Gastrocnemius medialis (tissue), 4 donors: ENCODE data around the gene SURF1. TPM values are rescaled to one million over a fixed set of nuclear protein-coding genes. Genes with fewer than 3 reads are reported as not detected.

Experiments
- ATAC-seq, 2 donors: fragments of 150-250 bp; one replicate each; pipeline ENCODE4 v1.9.1; 2016
- DNase-seq, 2 donors: peaks; one replicate each; pipeline ENCODE4 v3.0.0-alpha.2; 2019
- H3K27ac ChIP-seq, 4 donors: fragments of 200-600 bp; sonication (generic); 1 replicate in 1 of 4; 2 replicates in 3 of 4; pipeline ENCODE4 v1.5.1; 2016 to 2018; ENCODE audit warnings: mild to moderate bottlenecking in 2 of 4, moderate library complexity in 1 of 4
- H3K27me3 ChIP-seq, 3 donors: fragments of 200-600 bp; sonication (generic) in 2 of 3; 1 replicate in 1 of 3; 2 replicates in 2 of 3; pipeline versions ENCODE4 v1.5.1 to v1.6.0; 2016 to 2019; ENCODE audit warnings: mild to moderate bottlenecking in 1 of 3, moderate library complexity in 1 of 3
- H3K36me3 ChIP-seq, 2 donors: fragments of 200-600 bp; sonication (generic) in 1 of 2; one replicate each; pipeline ENCODE4 v1.5.1; 2017 to 2018
- H3K4me1 ChIP-seq, 2 donors: fragments of 200-600 bp; sonication (generic) in 1 of 2; one replicate each; pipeline ENCODE4 v1.5.1; 2016 to 2017; ENCODE audit warnings: mild to moderate bottlenecking in 2 of 2
- H3K4me3 ChIP-seq, 4 donors: fragments of 200-600 bp; sonication (generic) in 3 of 4; 1 replicate in 1 of 4; 2 replicates in 3 of 4; pipeline ENCODE4 v1.5.1; 2016 to 2019; ENCODE audit warnings: mild to moderate bottlenecking in 2 of 4
- H3K9me3 ChIP-seq, 3 donors: fragments of 200-600 bp; sonication (generic) in 2 of 3; 1 replicate in 1 of 3; 2 replicates in 2 of 3; pipeline ENCODE4 v1.5.1; 2016 to 2019
- CTCF ChIP-seq, 5 experiments: fragments of 450-650 bp in 3 of 5; fragments of 200-600 bp in 2 of 5; sonication (generic) in 2 of 5; IDR thresholded peaks in 4 of 5; conservative IDR thresholded peaks in 1 of 5; 1 replicate in 4 of 5; 2 replicates in 1 of 5; pipeline ENCODE4 v1.5.1; 2016 to 2019; ENCODE audit warnings: antibody characterized with exemption in 5 of 5, mild to moderate bottlenecking in 3 of 5, moderate library complexity in 3 of 5
- POLR2A ChIP-seq, 2 donors: fragments of 450-650 bp; IDR thresholded peaks; one replicate each; pipeline ENCODE4 v1.6.1; 2017; ENCODE audit warnings: antibody characterized with exemption in 2 of 2, mild to moderate bottlenecking in 2 of 2, moderate library complexity in 2 of 2
- in situ Hi-C, 4 donors: fragments of 200-750 bp; cut with MboI; loops; one replicate each; pipeline versions ENCODE4 v1.15.0 to v1.8.0; 2017; ENCODE audit warnings: low sequenced_read_pairs in 4 of 4
- intact Hi-C: fragments of 100-400 bp; cut with DNase I; formaldehyde crosslinking; loops from one replicate; pipeline ENCODE4 v1.15.1; 2023; ENCODE audit warnings: low total_unique reads
- total RNA-seq, 4 donors: library from RNA; depleted of rRNA; stranded (reverse); fragments of >200 nt; gene quantifications; one replicate each; pipeline versions ENCODE4 v1.1.0 to v1.2.3, GENCODE V29; 2016

Gene SURF1
- total RNA-seq, 4 donors from 2014 or later, result 33.8 to 68.9 (median 56.0) TPM

- no peak for ATAC-seq
- DNase-seq, result no peak
- in situ Hi-C loops (no loop called here), intact Hi-C loops (loop anchor here (2.0 kb wide), 1 partner anchor 19 kb away; the partner anchor contains the start of genes STKLD1 and SURF4)
- H3K36me3 ChIP-seq, result peaks cover 0 to 42% of the 10 kb centered on the region in 2 donors
- peaks cover 18 to 28% of the 10 kb centered on the region in 2 donors for H3K4me1 ChIP-seq
- peak overlapping the region in 2 of 4 donors; percentile 74 to 88 for H3K4me3 ChIP-seq
- no peaks in the 10 kb centered on the region for H3K27me3 ChIP-seq
- TF ChIP-seq POLR2A (IDR thresholded peaks at IDR 0.05), result no peak
- TF ChIP-seq CTCF (IDR thresholded peaks at IDR 0.05 in 4 of 5, conservative IDR thresholded peaks at IDR 0.05 in 1 of 5), result no peak
- H3K9me3 ChIP-seq, result no peaks in the 10 kb centered on the region
- no peak overlapping the region for H3K27ac ChIP-seq
Observed at GRCh38 chr9:133357656-133358055, 1.4 kb upstream of the SURF1 start.

- Histone ChIP-seq H3K9me3 (no peaks in the 10 kb centered on the region), H3K4me3 (peak overlapping the region; percentile 72 to 88 (median 76)), H3K36me3 (peaks cover 0 to 42% of the 10 kb centered on the region in 2 donors), H3K4me1 (peaks cover 22 to 28% of the 10 kb centered on the region in 2 donors), H3K27me3 (no peaks in the 10 kb centered on the region), H3K27ac (peak overlapping the region; percentile 66 to 87 (median 82))
- TF ChIP-seq POLR2A (IDR thresholded peaks at IDR 0.05) (no peak), CTCF (IDR thresholded peaks at IDR 0.05 in 4 of 5, conservative IDR thresholded peaks at IDR 0.05 in 1 of 5) (peak in 1 of 5 experiments; percentile 22)
- intact Hi-C loops, result loop anchor here (1.0 to 2.0 kb wide), 2 partner anchors 8 to 21 kb away; partner anchors contain the start of genes MED22, RPL7A, STKLD1 and SURF4
- DNase-seq (no peak), ATAC-seq (peak; percentile 44 to 54)
- in situ Hi-C loops, result no loop called here
Observed at GRCh38 chr9:133355881-133356357, 368 bp downstream of the SURF1 start.

GRCh38 chr9:133354766-133355165 is 1.5 kb downstream of the SURF1 start:
- intact Hi-C loops (no loop called here), in situ Hi-C loops (no loop called here)
- Histone ChIP-seq H3K36me3 (peaks cover 0 to 42% of the 10 kb centered on the region in 2 donors), H3K4me3 (peak overlapping the region in 1 of 4 donors; percentile 72), H3K27me3 (no peaks in the 10 kb centered on the region), H3K9me3 (no peaks in the 10 kb centered on the region), H3K4me1 (peaks cover 24 to 28% of the 10 kb centered on the region in 2 donors), H3K27ac (peak overlapping the region in 1 of 4 donors; percentile 84)
- TF ChIP-seq CTCF (IDR thresholded peaks at IDR 0.05 in 4 of 5, conservative IDR thresholded peaks at IDR 0.05 in 1 of 5) (no peak), POLR2A (IDR thresholded peaks at IDR 0.05) (no peak)
- ATAC-seq (no peak), DNase-seq (peak in 1 of 2 donors; percentile 46)

GRCh38 chr9:133353548-133353947 is 2.7 kb downstream of the SURF1 start:
- TF ChIP-seq POLR2A (IDR thresholded peaks at IDR 0.05), result no peak
- Histone ChIP-seq H3K4me1 (peaks cover 34 to 36% of the 10 kb centered on the region in 2 donors), H3K27ac (no peak overlapping the region), H3K36me3 (peaks cover 0 to 48% of the 10 kb centered on the region in 2 donors), H3K9me3 (no peaks in the 10 kb centered on the region), H3K4me3 (no peak overlapping the region), H3K27me3 (no peaks in the 10 kb centered on the region)
- in situ Hi-C loops, result no loop called here
- ATAC-seq (no peak), DNase-seq (no peak)
- intact Hi-C loops, result no loop called here

- peaks cover 34% of the 10 kb centered on the region in 2 donors for H3K4me1 ChIP-seq
Observed at GRCh38 chr9:133352635-133353340, 3.5 kb downstream of the SURF1 start.

More at GRCh38 chr9:133352635-133353340, 3.5 kb downstream of the SURF1 start:
- H3K4me3 ChIP-seq, result no peak overlapping the region
- no peak for ATAC-seq
- no peak for DNase-seq
- in situ Hi-C loops, result no loop called here
- no peaks in the 10 kb centered on the region for H3K9me3 ChIP-seq
- peaks cover 0 to 48% of the 10 kb centered on the region in 2 donors for H3K36me3 ChIP-seq
- no peaks in the 10 kb centered on the region for H3K27me3 ChIP-seq
- H3K27ac ChIP-seq, result no peak overlapping the region
- TF ChIP-seq POLR2A (IDR thresholded peaks at IDR 0.05) (no peak), CTCF (IDR thresholded peaks at IDR 0.05 in 4 of 5, conservative IDR thresholded peaks at IDR 0.05 in 1 of 5) (no peak)
- intact Hi-C loops, result no loop called here
